Lung (tissue), 13 donors: Measurements from ENCODE around the gene THOC6. TPM values are rescaled to one million over a fixed set of nuclear protein-coding genes. Genes with fewer than 3 reads are reported as not detected.
A peak's percentile ranks its signal among the peaks of the same experiment; 100 is the strongest.
"Not testable (repeated sequence)": the region's sequence is repeated elsewhere in the genome, so short reads cannot be mapped to it uniquely, and the experiment has no call there.

ENCODE experiments used
- ATAC-seq: fragments of 200-7000 bp; cut with Tn5 transposase; one replicate; pipeline ENCODE4 v1.9.1; 2020; ENCODE audit warnings: moderate number of reproducible peaks; ENCODE audit not compliant: insufficient read depth, low FRiP score
- DNase-seq, 3 donors: peaks; one replicate each; pipeline ENCODE4 v3.0.0-alpha.2; 2013 to 2017
- H3K27ac ChIP-seq, 2 donors: one replicate each; pipeline ENCODE4 v1.5.1; 2013; ENCODE audit warnings: mild to moderate bottlenecking in 2 of 2, moderate library complexity in 2 of 2, control low read depth in 1 of 2, inconsistent platforms in 1 of 2, low read depth in 1 of 2, low read length in 1 of 2
- H3K27me3 ChIP-seq, 3 donors: one replicate each; pipeline ENCODE4 v1.5.1; 2013; ENCODE audit warnings: low read length in 2 of 3; ENCODE audit not compliant: control insufficient read depth in 3 of 3, insufficient read depth in 3 of 3
- H3K36me3 ChIP-seq, 4 donors: one replicate each; pipeline ENCODE4 v1.5.1; 2013; ENCODE audit warnings: low read length in 4 of 4, mild to moderate bottlenecking in 1 of 4, moderate library complexity in 1 of 4; ENCODE audit not compliant: control insufficient read depth in 4 of 4, insufficient read depth in 4 of 4
- H3K4me1 ChIP-seq, 5 donors: one replicate each; pipeline ENCODE4 v1.5.1; 2013; ENCODE audit warnings: low read length in 5 of 5, mild to moderate bottlenecking in 2 of 5, moderate library complexity in 1 of 5; ENCODE audit not compliant: control insufficient read depth in 5 of 5, insufficient read depth in 5 of 5
- H3K4me3 ChIP-seq: one replicate; pipeline ENCODE4 v1.5.1; 2013; ENCODE audit warnings: mild to moderate bottlenecking, control low read depth, moderate library complexity
- H3K9ac ChIP-seq, 2 donors: one replicate each; pipeline ENCODE4 v1.5.1; 2013; ENCODE audit warnings: low read length in 2 of 2, control low read depth in 1 of 2; ENCODE audit not compliant: insufficient read depth in 1 of 2
- H3K9me3 ChIP-seq, 4 donors: one replicate each; pipeline ENCODE4 v1.5.1; 2013; ENCODE audit warnings: low read length in 3 of 4, mild to moderate bottlenecking in 1 of 4, moderate library complexity in 1 of 4; ENCODE audit not compliant: control insufficient read depth in 4 of 4, insufficient read depth in 3 of 4
- WGBS, 2 donors: extraction: QIAGEN DNeasy Blood & Tissue Kit; methylation state at CpG; one replicate each; pipeline ENCODE4 v1.1.7; 2013; 5-methylcytosine and 5-hydroxymethylcytosine counted together
- polyA plus RNA-seq, 2 donors: library from polyadenylated mRNA; stranded (reverse); fragments of 200-250 nt; gene quantifications; one replicate each; pipeline ENCODE4 v1.2.1, GENCODE V29; 2013
- small RNA-seq: library from RNA; depleted of rRNA; stranded (forward); fragments of <200 nt; gene quantifications from one replicate; pipeline ENCODE3, GENCODE V24; 2014; ENCODE audit warnings: low replicate concordance
- total RNA-seq, 2 donors: library from RNA; depleted of rRNA in 1 of 2; stranded (reverse); fragments of >200 nt in 1 of 2; gene quantifications; one replicate each; pipeline ENCODE4 v1.2.1, GENCODE V29; 2014 to 2021
- TF ChIP-seq, protein P1 (sequence below): IDR thresholded peaks from 2 replicates; pipeline ENCODE4 v1.5.1; 2012; ENCODE audit warnings: mild to moderate bottlenecking; ENCODE audit errors: control extremely low read depth, extremely low read depth
- donor health status: control.
- donor health status: control.
- donor health status: Bipolar disorder and iron deficiency.
- donor health status: healthy.
- donor health status: DM: yes; HTN: yes; CAD: no.

THOC6 gene
- total and polyA plus RNA-seq, 4 donors, result 12.7 to 58.3 (median 40.0) TPM

- Histone ChIP-seq H3K27me3 (peaks cover 0 to 7% (median 0%) of the 10 kb centered on the region in 3 donors), H3K4me1 (peaks cover 0 to 5% (median 0%) of the 10 kb centered on the region in 5 donors), H3K9ac (no peak overlapping the region), H3K4me3 (no peak overlapping the region), H3K36me3 (no peaks in the 10 kb centered on the region), H3K27ac (peak overlapping the region in 1 of 2 donors; percentile 45), H3K9me3 (no peaks in the 10 kb centered on the region)
- DNase-seq (no peak), ATAC-seq (no peak)
- TF ChIP-seq, protein P1, sequence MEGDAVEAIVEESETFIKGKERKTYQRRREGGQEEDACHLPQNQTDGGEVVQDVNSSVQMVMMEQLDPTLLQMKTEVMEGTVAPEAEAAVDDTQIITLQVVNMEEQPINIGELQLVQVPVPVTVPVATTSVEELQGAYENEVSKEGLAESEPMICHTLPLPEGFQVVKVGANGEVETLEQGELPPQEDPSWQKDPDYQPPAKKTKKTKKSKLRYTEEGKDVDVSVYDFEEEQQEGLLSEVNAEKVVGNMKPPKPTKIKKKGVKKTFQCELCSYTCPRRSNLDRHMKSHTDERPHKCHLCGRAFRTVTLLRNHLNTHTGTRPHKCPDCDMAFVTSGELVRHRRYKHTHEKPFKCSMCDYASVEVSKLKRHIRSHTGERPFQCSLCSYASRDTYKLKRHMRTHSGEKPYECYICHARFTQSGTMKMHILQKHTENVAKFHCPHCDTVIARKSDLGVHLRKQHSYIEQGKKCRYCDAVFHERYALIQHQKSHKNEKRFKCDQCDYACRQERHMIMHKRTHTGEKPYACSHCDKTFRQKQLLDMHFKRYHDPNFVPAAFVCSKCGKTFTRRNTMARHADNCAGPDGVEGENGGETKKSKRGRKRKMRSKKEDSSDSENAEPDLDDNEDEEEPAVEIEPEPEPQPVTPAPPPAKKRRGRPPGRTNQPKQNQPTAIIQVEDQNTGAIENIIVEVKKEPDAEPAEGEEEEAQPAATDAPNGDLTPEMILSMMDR, result no peak
- WGBS, 2 donors, result 24 to 51% methylated on average over 9 of the region's 9 CpGs
These were observed 51.2 kb downstream of the THOC6 start for GRCh38 chr16:3074860-3075522.

DNA sequence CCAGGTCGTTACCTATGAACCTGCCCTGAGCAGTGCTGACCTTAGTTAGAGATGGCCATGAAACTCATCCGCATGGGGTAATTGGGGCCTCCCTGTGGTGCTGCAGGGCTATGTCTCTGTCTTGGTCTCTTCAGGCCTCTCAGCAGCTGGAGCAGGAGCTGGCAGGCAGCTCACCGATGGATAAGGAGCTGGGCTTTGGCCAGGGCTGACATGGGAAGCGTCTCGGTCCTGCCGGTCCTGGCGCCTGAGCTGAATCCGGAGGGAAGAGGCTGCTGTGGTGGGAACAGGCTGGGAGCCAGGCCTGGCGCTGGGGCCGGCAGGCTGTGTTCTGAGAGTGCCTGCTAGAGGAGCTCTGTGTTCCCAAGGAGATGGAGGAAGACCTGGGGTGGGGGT, 51.7 kb downstream of the THOC6 start:
- 47 to 59% methylated on average over 10 of the region's 10 CpGs for WGBS, 2 donors
- peak in 2 of 3 donors; percentile 42 to 75 for DNase-seq
- Histone ChIP-seq H3K4me3 (no peak overlapping the region), H3K9me3 (no peaks in the 10 kb centered on the region), H3K27ac (peak overlapping the region in 1 of 2 donors; percentile 45), H3K27me3 (peaks cover 0 to 7% (median under 1%) of the 10 kb centered on the region in 3 donors), H3K9ac (no peak overlapping the region), H3K4me1 (peaks cover 0 to 5% (median 0%) of the 10 kb centered on the region in 5 donors), H3K36me3 (no peaks in the 10 kb centered on the region)
- ATAC-seq, result no peak
- TF ChIP-seq, protein P1, result no peak

DNA sequence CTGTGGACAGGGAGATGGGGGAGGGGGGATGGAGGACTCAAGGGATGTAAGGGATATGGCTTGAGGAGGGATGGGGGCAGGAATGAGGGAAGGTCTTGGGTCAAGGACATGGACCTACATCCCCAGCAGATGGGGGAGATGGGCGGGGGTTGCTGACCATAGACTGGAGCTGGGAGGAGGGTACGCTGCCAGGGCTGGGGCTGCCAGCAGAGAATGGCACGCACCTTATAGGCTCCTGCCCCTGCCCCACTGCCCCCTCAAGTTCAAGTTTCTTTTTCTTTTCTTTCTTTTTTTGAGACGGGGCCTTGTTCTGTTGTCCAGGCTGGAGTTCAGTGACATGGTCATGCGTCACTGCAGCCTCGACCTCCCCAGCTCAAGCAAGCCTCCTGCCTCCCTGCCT, 52.1 kb downstream of the THOC6 start:
- not testable (repeated sequence) for H3K9ac ChIP-seq, H3K36me3 ChIP-seq, H3K9me3 ChIP-seq, DNase-seq, ATAC-seq, H3K4me3 ChIP-seq, H3K27ac ChIP-seq, H3K4me1 ChIP-seq, H3K27me3 ChIP-seq
- WGBS, 2 donors, result 83 to 90% methylated on average over 6 of the region's 6 CpGs

DNA sequence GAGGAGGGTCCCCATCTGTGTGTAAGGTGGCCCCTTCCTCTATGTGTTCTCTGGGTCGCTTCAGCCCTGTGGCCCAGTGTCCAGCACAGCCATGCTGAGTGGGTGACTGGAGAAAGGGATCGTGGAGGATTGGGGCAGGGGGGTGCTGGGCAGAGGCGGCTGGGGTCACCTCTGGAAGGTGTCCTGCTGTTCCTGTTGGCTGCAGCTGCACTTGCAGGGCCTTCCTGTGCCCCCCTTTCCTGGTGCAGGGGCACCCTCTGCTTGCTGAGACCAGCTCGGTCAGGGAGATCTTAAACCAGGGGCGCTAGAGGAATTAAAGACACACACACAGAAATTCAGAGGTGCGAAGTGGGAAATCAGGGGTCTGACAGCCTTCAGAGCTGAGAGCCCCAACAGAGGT, 52.7 kb downstream of the THOC6 start:
- DNase-seq (no peak), ATAC-seq (no peak)
- peaks cover 0 to 7% (median 4%) of the 10 kb centered on the region in 3 donors for H3K27me3 ChIP-seq
- 57 to 60% methylated on average over 6 of the region's 6 CpGs for WGBS, 2 donors
- H3K9ac ChIP-seq, result no peak overlapping the region
- no peak overlapping the region for H3K27ac ChIP-seq
- no peak overlapping the region for H3K4me3 ChIP-seq
- H3K9me3 ChIP-seq, result no peaks in the 10 kb centered on the region
- TF ChIP-seq, protein P1, result no peak
- no peaks in the 10 kb centered on the region for H3K36me3 ChIP-seq
- peaks cover 0 to 5% (median 0%) of the 10 kb centered on the region in 5 donors for H3K4me1 ChIP-seq

Small RNA genes lying within 50 kb of the gene (small RNA-seq; reads per million reads assigned to genes)
- gene LINC00514, result not detected

Other genes with a start within 250 kb of the THOC6 start
- gene ELOB, start 246.8 kb upstream of the THOC6 start, total RNA-seq, result 100 to 1,000 TPM in 1 of 2 donors, 10 to 100 TPM in 1; 87.0 to 285 TPM
- gene ELOB, start 246.8 kb upstream of the THOC6 start, polyA plus RNA-seq, result 100 to 1,000 TPM; 408 to 740 TPM
- under 1 TPM in 1 of 2 donors, not detected in 1; 0.12 TPM for gene PRSS33, start 236.5 kb upstream of the THOC6 start, total RNA-seq
- gene PRSS33, start 236.5 kb upstream of the THOC6 start, polyA plus RNA-seq, result under 1 TPM in 1 of 2 donors, not detected in 1; 0.08 TPM
- gene PRSS41, start 225.6 kb upstream of the THOC6 start, total RNA-seq, result not detected
- not detected for gene PRSS41, start 225.6 kb upstream of the THOC6 start, polyA plus RNA-seq
- 1 to 10 TPM in 1 of 2 donors, not detected in 1; 7.9 TPM for gene PRSS21, start 206.8 kb upstream of the THOC6 start, total RNA-seq
- gene PRSS21, start 206.8 kb upstream of the THOC6 start, polyA plus RNA-seq, result 1 to 10 TPM in 1 of 2 donors, under 1 TPM in 1; 0.77 to 4.2 TPM
- 1 to 10 TPM; 4.7 to 6.1 TPM for gene ZG16B, start 193.7 kb upstream of the THOC6 start, total RNA-seq
- gene ZG16B, start 193.7 kb upstream of the THOC6 start, polyA plus RNA-seq, result 1 to 10 TPM; 2.1 to 3.9 TPM
- 10 to 100 TPM; 11.5 to 34.1 TPM for gene PRSS22, start 165.9 kb upstream of the THOC6 start, total RNA-seq
- gene PRSS22, start 165.9 kb upstream of the THOC6 start, polyA plus RNA-seq, result 10 to 100 TPM; 27.3 to 30.1 TPM
- 10 to 100 TPM; 26.7 to 38.0 TPM for gene FLYWCH2, start 140.8 kb upstream of the THOC6 start, total RNA-seq
- gene FLYWCH2, start 140.8 kb upstream of the THOC6 start, polyA plus RNA-seq, result 10 to 100 TPM; 40.4 to 40.6 TPM
- 10 to 100 TPM; 15.0 to 34.3 TPM for gene FLYWCH1, start 112.1 kb upstream of the THOC6 start, total RNA-seq
- gene FLYWCH1, start 112.1 kb upstream of the THOC6 start, polyA plus RNA-seq, result 10 to 100 TPM; 13.3 to 27.7 TPM
- under 1 TPM in 1 of 2 donors, not detected in 1; 0.15 TPM for gene KREMEN2, start 59.8 kb upstream of the THOC6 start, total RNA-seq
- gene KREMEN2, start 59.8 kb upstream of the THOC6 start, polyA plus RNA-seq, result under 1 TPM; 0.06 to 0.14 TPM
- 10 to 100 TPM in 1 of 2 donors, 1 to 10 TPM in 1; 4.0 to 21.3 TPM for gene PAQR4, start 54.7 kb upstream of the THOC6 start, total RNA-seq
- 10 to 100 TPM; 10.6 to 15.6 TPM for gene PAQR4, start 54.7 kb upstream of the THOC6 start, polyA plus RNA-seq
- 1 to 10 TPM; 2.9 to 5.9 TPM for gene PKMYT1, start 43.6 kb upstream of the THOC6 start, total RNA-seq
- gene PKMYT1, start 43.6 kb upstream of the THOC6 start, polyA plus RNA-seq, result 1 to 10 TPM; 4.6 to 9.4 TPM
- gene CLDN9, start 11.1 kb upstream of the THOC6 start, total RNA-seq, result 1 to 10 TPM; 1.5 to 5.3 TPM
- under 1 TPM; 0.91 to 0.98 TPM for gene CLDN9, start 11.1 kb upstream of the THOC6 start, polyA plus RNA-seq
- 1 to 10 TPM in 1 of 2 donors, under 1 TPM in 1; 0.92 to 7.1 TPM for gene CLDN6, start 5.9 kb upstream of the THOC6 start, total RNA-seq
- gene CLDN6, start 5.9 kb upstream of the THOC6 start, polyA plus RNA-seq, result under 1 TPM in 1 of 2 donors, not detected in 1; 0.10 TPM
- gene TNFRSF12A, start 3.7 kb upstream of the THOC6 start, total RNA-seq, result 100 to 1,000 TPM in 1 of 2 donors, 10 to 100 TPM in 1; 19.1 to 107 TPM
- gene TNFRSF12A, start 3.7 kb upstream of the THOC6 start, polyA plus RNA-seq, result 100 to 1,000 TPM; 132 to 192 TPM
- gene HCFC1R1, start 93 bp upstream of the THOC6 start, total RNA-seq, result 10 to 100 TPM; 10.9 to 51.1 TPM
- 100 to 1,000 TPM in 1 of 2 donors, 10 to 100 TPM in 1; 40.4 to 138 TPM for gene HCFC1R1, start 93 bp upstream of the THOC6 start, polyA plus RNA-seq
- gene BICDL2, start 12.9 kb downstream of the THOC6 start, total RNA-seq, result 10 to 100 TPM; 15.9 to 24.4 TPM
- 10 to 100 TPM; 12.7 to 17.1 TPM for gene BICDL2, start 12.9 kb downstream of the THOC6 start, polyA plus RNA-seq
- gene MMP25, start 22.5 kb downstream of the THOC6 start, total RNA-seq, result 10 to 100 TPM in 1 of 2 donors, 1 to 10 TPM in 1; 4.2 to 34.9 TPM
- gene MMP25, start 22.5 kb downstream of the THOC6 start, polyA plus RNA-seq, result 10 to 100 TPM in 1 of 2 donors, 1 to 10 TPM in 1; 6.2 to 94.4 TPM
- 100 to 1,000 TPM in 1 of 2 donors, 10 to 100 TPM in 1; 83.7 to 153 TPM for gene IL32, start 41.6 kb downstream of the THOC6 start, total RNA-seq
- gene IL32, start 41.6 kb downstream of the THOC6 start, polyA plus RNA-seq, result 100 to 1,000 TPM; 247 to 275 TPM
- under 1 TPM in 1 of 2 donors, not detected in 1; 0.21 TPM for gene ZSCAN10, start 75.3 kb downstream of the THOC6 start, total RNA-seq
- gene ZSCAN10, start 75.3 kb downstream of the THOC6 start, polyA plus RNA-seq, result under 1 TPM in 1 of 2 donors, not detected in 1; 0.02 TPM
- 10 to 100 TPM in 1 of 2 donors, 1 to 10 TPM in 1; 9.8 to 12.7 TPM for gene ZNF205, start 88.6 kb downstream of the THOC6 start, total RNA-seq
- 10 to 100 TPM; 10.2 to 33.0 TPM for gene ZNF205, start 88.6 kb downstream of the THOC6 start, polyA plus RNA-seq
- gene ZNF213, start 111.0 kb downstream of the THOC6 start, total RNA-seq, result 10 to 100 TPM; 12.8 to 13.1 TPM
- 10 to 100 TPM in 1 of 2 donors, 1 to 10 TPM in 1; 7.8 to 10.3 TPM for gene ZNF213, start 111.0 kb downstream of the THOC6 start, polyA plus RNA-seq
- gene OR1F1, start 164.2 kb downstream of the THOC6 start, total RNA-seq, result not detected
- gene OR1F1, start 164.2 kb downstream of the THOC6 start, polyA plus RNA-seq, result not detected
- 1 to 10 TPM; 6.5 to 7.8 TPM for gene ZNF200, start 211.1 kb downstream of the THOC6 start, total RNA-seq
- 1 to 10 TPM; 4.3 to 6.4 TPM for gene ZNF200, start 211.1 kb downstream of the THOC6 start, polyA plus RNA-seq
- 10 to 100 TPM in 1 of 2 donors, 1 to 10 TPM in 1; 4.8 to 11.3 TPM for gene MEFV, start 232.6 kb downstream of the THOC6 start, total RNA-seq
- 10 to 100 TPM in 1 of 2 donors, 1 to 10 TPM in 1; 1.3 to 21.7 TPM for gene MEFV, start 232.6 kb downstream of the THOC6 start, polyA plus RNA-seq